Neural crest cell (in vitro differentiated cells): ENCODE measurements around the gene ST8SIA6. TPM values are rescaled to one million over a fixed set of nuclear protein-coding genes. Genes with fewer than 3 reads are reported as not detected.

Experiments used
- DNase-seq: peaks from one replicate; pipeline ENCODE4 v3.0.0; 2021; ENCODE audit warnings: low read depth, mixed read lengths, low spot score
- H3K27ac Mint-ChIP-seq: one replicate; pipeline ENCODE4 v1.8.0; 2021; ENCODE audit warnings: mild to moderate bottlenecking, mixed read lengths; ENCODE audit not compliant: unreplicated experiment
- H3K27me3 Mint-ChIP-seq: 2 replicates; pipeline ENCODE4 v1.8.0; 2021; ENCODE audit warnings: low read depth, mild to moderate bottlenecking, mixed read lengths
- H3K36me3 Mint-ChIP-seq: 2 replicates; pipeline ENCODE4 v1.8.0; 2021; ENCODE audit warnings: low read depth, mild to moderate bottlenecking, mixed read lengths
- H3K4me1 Mint-ChIP-seq: 2 replicates; pipeline ENCODE4 v1.8.0; 2021; ENCODE audit warnings: mixed read lengths
- H3K4me3 Mint-ChIP-seq: one replicate; pipeline ENCODE4 v1.8.0; 2021; ENCODE audit warnings: mild to moderate bottlenecking, mixed read lengths
- H3K9me3 Mint-ChIP-seq: 2 replicates; pipeline ENCODE4 v1.8.0; 2021; ENCODE audit warnings: mixed read lengths
- CTCF ChIP-seq: fragments of 200-600 bp; sonication (generic); conservative IDR thresholded peaks from 2 replicates; pipeline ENCODE4 v1.5.0; 2021; ENCODE audit warnings: antibody characterized with exemption, mild to moderate bottlenecking
- total RNA-seq: library from RNA; stranded (reverse); gene quantifications from 2 replicates; pipeline ENCODE4 v1.2.1, GENCODE V29; 2021

Gene ST8SIA6
- total RNA-seq, 1 donor from 2014 or later = not detected

- Mint-ChIP-seq H3K9me3 (no peaks in the 10 kb centered on the region), H3K27ac (no peak overlapping the region)
Observed at GRCh38 chr10:17425584-17426262, 28.7 kb downstream of the ST8SIA6 start.

GRCh38 chr10:17423632-17424186 is 30.7 kb downstream of the ST8SIA6 start:
- Mint-ChIP-seq H3K4me3 (no peak overlapping the region), H3K27ac (no peak overlapping the region), H3K9me3 (no peaks in the 10 kb centered on the region), H3K36me3 (no peaks in the 10 kb centered on the region), H3K27me3 (no peaks in the 10 kb centered on the region), H3K4me1 (peaks cover 12% of the 10 kb centered on the region)
- DNase-seq = no peak
- TF ChIP-seq CTCF = no peak

More at GRCh38 chr10:17425584-17426262, 28.7 kb downstream of the ST8SIA6 start:
- Mint-ChIP-seq H3K27me3 (peaks cover 2% of the 10 kb centered on the region), H3K36me3 (no peaks in the 10 kb centered on the region), H3K4me1 (peaks cover 14% of the 10 kb centered on the region), H3K4me3 (no peak overlapping the region)
- TF ChIP-seq CTCF = no peak
- no peak for DNase-seq

GRCh38 chr10:17422931-17423330 is 31.5 kb downstream of the ST8SIA6 start:
- H3K27me3 Mint-ChIP-seq = no peaks in the 10 kb centered on the region
- DNase-seq = no peak

GRCh38 chr10:17418249-17418648 is 36.1 kb downstream of the ST8SIA6 start:
- TF ChIP-seq CTCF = no peak
- peaks cover 2% of the 10 kb centered on the region for H3K9me3 Mint-ChIP-seq
- H3K4me3 Mint-ChIP-seq = no peak overlapping the region
- no peak for DNase-seq
- H3K27ac Mint-ChIP-seq = no peak overlapping the region
- H3K27me3 Mint-ChIP-seq = peaks cover 5% of the 10 kb centered on the region
- H3K36me3 Mint-ChIP-seq = no peaks in the 10 kb centered on the region
- H3K4me1 Mint-ChIP-seq = peaks cover 6% of the 10 kb centered on the region

More at GRCh38 chr10:17422931-17423330, 31.5 kb downstream of the ST8SIA6 start:
- Mint-ChIP-seq H3K4me1 (peaks cover 12% of the 10 kb centered on the region), H3K27ac (no peak overlapping the region), H3K9me3 (no peaks in the 10 kb centered on the region), H3K36me3 (no peaks in the 10 kb centered on the region), H3K4me3 (no peak overlapping the region)
- no peak for TF ChIP-seq CTCF

GRCh38 chr10:17416442-17417211 is 37.8 kb downstream of the ST8SIA6 start:
- Mint-ChIP-seq H3K4me3 (no peak overlapping the region), H3K36me3 (no peaks in the 10 kb centered on the region), H3K27me3 (peaks cover 5% of the 10 kb centered on the region), H3K27ac (peak overlapping the region; percentile 59), H3K9me3 (peaks cover 2% of the 10 kb centered on the region), H3K4me1 (peaks cover 5% of the 10 kb centered on the region)
- no peak for DNase-seq
- TF ChIP-seq CTCF = no peak
